ENCODE results near the gene ZNF410. TPM values are rescaled to one million over a fixed set of nuclear protein-coding genes. Genes with fewer than 3 reads are reported as not detected.
"Not testable (repeated sequence)": the region's sequence is repeated elsewhere in the genome, so short reads cannot be mapped to it uniquely, and the experiment has no call there.

ZNF410 gene
- polyA plus RNA-seq, 10 donors = 26.1 to 38.3 (median 32.8) TPM

DNA sequence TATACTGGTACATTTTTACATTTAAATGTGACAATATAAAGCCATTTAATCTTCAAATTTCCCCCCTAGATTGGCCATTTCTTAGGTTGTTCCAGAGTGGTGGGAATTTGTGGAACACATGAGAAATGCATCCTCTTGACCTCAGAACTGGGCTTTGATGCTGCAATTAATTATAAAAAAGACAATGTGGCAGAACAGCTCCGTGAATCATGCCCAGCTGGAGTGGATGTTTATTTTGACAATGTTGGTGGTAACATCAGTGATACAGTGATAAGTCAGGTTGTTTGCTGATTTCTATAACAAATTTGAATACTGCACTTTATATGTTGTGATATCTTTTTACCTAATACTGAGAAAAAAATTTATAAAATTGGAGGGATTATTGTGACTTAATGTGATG is 7.6 kb upstream of the ZNF410 start:
- no peak for DNase-seq

DNA sequence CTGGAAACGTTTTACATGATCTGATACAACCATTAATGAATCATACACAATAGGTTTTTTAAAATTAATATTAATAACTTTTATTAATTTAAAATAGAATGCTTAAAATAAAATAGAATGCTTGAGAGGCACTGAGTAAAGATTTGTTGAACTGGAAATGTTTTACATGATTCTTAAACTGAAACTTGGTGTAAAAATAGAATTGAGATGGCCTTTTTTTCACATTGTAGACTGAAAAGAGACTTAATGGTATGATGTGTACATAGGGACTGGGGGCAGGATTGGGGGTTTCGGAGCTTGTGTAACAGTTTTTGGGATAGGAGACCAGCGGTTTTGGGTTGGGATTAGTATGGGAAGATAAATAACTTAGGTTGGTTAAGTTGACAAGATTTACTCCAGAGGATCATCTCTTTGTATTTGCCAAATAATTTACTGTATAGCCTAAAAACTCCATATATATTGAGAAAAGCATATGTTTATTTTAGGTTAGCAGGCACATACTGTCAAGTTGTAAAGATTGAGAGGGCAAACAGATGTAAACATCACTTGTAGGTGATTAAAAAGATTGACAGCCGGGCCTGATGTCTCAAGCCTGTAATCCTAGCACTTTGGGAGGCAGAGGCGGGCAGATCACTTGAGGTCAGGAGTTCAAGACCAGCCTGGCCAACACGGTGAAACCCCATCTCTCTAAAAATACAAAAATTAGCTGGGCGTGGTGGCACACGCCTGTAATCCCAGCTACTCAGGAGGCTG is 2.0 kb upstream of the ZNF410 start:
- DNase-seq = no peak

DNA sequence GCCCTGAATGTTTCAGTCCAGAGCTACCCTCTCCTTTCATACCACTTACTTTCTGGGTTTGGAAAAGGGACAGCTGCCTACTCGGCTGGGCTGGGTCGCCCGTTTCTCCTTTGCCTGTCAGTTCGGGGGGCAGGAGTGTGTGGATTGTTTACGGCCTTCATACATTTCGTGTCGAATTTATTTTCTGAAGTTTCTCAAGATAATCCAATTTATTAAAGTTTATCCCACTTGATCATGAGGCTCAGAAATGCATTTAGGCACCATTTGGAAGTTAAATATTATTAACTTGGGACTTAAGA is 608 bp downstream of the ZNF410 start:
- DNase-seq = peak in 1 of 3 donors; percentile 15

DNA sequence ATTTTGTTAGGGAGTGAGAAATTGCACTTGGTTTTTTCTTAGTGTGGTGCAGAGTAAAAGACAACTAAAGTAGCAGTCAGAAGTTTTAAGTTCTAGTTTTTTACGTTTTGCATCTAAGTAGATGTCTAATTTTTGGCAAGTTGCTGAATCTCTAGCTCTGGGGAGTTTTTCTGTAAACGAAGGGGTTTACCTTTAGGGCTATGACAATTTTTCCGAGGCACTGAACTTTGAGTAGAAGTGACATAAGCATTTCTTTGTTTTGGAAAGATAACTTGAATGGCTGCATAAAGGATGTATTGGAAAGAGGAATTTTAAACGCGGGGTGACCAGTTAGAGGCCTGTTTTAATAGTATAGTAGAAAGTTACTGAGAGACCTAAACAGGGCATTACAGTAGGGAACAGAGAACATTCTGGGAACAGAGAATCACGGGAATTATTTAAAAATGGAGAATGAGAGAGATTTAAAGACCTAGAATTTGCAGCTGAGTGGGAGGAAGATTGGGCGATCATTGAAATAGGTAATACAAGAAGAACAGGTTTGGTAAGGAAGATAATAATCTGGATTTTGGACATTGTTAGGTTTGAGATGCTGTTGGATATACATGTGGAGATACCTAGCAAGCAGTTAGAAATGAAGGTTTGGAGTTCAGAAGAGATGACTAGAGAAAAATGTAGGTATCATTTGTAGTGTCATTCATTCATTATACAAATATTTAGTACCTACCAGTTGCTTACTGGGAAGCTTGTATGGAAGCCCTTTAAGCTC is 1.2 kb downstream of the ZNF410 start:
- no peak for DNase-seq

DNA sequence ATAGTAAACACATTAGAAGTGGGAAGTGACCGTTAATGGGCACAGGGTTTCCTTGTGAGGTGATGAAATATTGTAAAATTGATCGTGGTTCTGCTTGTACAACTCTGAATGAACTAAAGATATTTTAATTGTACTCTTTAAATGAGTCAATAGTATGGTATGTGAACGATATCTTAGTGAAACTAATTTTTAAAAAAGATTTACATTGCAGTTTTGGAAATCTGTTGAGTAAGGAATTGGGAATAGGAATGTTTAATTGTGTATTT is 1.7 kb downstream of the ZNF410 start:
- DNase-seq = no peak

DNA sequence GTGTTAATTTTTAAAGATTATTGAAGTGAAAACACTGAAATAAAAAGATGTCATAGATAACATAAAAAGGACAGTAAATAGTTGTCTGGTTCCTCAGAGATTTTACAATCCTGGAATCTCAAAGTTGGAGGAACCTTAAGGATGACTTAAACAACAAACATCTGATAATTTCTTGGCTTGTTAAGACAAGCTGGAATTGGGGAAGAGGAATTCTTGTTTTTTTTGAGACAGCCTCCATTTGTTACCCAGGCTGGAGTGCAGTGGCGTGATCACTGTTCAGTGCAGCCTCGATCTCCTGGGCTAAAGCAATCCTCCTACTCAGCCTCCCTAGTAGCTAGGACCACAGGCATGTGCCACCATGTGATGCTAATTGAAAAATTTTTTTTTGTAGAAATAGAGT is 2.3 kb downstream of the ZNF410 start:
- DNase-seq = peak in 1 of 3 donors; percentile 1

DNA sequence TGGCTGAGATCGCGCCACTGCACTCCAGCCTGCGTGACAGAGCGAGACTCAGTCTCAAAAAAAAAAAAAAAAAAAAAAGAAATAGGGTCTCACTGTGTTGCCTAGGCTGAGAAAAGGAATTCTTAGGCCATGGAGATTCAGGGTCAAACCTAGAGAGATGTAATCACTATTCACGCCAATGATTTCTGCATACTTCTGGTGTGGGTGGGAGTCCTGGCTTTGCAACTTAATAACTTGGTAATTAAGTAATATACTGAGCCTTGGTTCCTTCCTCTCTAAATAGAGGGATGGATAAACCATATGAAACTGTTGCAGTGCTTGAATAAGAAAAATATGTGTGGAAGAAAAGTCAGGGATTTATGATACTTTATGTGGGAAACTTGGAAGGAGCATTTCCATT is 2.7 kb downstream of the ZNF410 start:
- DNase-seq = no peak

DNA sequence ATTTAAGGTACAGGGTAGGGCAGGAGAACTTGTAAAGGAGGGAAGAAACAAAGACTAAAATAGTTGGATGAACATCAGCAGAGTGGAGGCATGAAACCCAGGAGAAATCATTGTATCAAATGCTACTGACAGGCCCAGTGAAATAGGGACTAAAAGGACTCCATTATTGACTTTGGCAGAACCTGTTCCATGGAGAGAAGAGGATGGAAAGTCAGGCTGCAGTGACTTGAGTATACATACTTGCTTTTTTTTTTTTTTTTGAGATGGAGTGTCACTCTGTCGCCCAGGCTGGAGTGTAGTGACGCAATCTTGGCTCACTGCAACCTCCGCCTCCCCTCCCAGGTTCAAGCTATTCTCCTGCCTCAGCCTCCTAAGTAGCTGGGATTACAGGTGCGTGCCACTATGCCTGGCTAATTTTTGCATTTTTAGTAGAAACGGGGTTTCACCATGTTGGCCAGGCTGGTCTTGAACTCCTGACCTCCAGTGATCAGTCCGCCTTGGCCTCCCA is 7.6 kb downstream of the ZNF410 start:
- not testable (repeated sequence) for DNase-seq

DNA sequence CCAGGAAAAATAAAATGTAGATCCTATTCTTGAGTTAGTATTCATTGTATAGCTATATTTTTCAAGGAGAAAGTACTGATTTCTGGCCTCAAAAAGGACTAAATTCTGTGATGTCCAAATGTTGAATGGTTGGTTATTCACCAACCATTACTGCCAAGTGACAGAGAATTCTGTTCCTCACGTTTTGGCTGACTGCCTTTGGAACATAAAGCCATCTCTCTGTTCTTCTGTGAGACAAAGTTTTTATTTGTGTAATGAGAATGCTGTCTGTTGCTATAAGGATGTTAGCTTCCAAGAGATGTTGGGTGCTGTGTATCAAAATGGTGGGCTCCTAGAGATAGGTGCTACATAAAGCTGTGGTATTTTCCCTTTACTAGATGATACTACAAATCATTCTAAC is 9.3 kb downstream of the ZNF410 start:
- DNase-seq = no peak

DNA sequence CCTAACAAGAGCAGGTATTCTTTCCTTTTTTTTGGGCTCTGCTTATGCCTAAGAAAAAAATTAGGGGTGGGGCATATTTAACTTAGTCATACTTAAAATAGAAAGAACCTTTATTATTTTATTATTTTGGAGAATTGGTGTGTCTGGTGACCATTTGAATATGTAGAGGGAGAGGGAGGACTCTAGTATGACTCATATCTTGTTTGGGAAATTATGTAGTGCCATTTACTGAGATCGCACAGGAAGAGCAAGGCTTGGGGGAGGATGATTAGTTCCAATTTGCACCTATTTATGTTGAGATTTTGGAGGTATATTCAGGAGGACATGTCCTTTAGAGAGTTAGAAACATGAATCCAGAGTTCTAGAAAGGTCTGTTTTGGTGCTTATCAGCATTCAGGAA is 9.9 kb downstream of the ZNF410 start:
- DNase-seq = no peak

DNA sequence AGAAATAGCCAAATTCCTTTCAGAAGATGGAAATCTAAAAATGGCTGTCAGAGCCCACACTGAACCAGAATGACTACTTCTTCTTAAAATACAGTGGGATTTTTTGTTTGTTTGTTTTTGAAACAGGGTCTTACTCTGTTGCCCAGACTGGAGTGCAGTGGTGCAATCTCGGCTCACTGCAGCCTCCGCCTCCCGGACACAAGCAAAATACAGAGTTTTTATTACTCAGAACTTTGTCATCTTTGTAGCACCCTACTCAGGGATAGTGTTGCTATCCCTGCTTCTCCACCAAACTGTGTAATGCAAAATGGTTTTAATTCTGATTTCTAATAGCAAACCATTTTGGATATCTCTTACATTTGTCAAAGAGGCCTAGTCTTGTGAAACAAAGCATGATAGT is 16.4 kb downstream of the ZNF410 start:
- no peak for DNase-seq

DNA sequence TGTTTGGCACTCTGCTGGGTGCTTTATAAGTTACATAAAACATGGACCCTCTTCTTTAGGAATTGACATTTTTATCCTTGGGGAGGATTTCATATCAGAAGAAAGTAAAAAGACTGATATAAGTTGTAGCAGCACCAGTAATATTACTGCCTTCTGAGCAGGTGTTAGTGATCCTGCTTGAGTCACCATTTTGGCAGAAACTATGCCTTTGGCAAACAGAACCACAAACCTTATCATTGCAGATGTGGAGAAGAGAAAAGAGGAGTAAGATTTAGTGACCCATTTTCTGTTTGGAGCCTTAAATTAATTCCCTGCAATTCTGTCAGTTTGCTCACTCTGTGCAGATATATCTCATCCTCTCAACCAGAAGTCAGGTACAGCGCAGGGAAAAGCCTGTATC is 23.0 kb downstream of the ZNF410 start:
- DNase-seq = no peak

DNA sequence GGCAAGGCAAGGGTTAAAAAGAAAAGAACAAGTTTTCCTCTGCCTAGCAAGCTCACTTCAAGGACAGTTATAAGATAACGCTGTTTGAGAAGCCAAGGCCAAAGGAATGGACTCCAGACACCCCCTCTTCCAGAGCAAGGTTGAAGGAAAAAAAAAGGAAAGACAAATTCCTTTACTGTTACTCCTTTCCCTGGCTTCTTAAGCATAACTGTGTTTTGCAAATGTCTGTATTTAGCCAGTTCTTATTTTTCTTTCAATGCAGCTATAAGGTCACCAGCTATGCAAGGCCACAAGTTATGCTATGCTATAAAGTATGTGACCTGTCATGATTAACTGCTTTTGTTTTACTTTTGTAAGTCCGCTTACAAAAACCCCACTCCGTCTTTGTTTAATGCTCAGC is 26.6 kb downstream of the ZNF410 start:
- DNase-seq = no peak

DNA sequence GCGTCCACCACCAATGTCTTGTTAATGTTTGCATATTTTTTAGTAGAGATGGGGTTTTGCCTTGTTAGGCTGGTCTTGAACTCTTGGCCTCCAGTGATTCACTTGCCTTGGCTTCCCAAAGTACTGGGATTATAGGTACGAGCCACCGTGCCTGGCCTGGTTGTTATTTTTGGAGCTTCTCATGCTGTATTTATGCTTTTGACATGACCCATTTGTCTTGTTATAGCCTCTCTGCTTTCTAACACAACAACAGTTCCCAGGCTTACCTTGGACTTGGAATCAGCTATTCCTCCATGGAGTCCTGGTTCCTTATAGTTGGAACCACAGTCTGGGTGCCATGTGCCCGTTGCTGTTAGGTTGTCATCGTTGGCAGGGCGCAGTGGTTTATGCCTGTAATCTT is 29.7 kb downstream of the ZNF410 start:
- DNase-seq = no peak

DNA sequence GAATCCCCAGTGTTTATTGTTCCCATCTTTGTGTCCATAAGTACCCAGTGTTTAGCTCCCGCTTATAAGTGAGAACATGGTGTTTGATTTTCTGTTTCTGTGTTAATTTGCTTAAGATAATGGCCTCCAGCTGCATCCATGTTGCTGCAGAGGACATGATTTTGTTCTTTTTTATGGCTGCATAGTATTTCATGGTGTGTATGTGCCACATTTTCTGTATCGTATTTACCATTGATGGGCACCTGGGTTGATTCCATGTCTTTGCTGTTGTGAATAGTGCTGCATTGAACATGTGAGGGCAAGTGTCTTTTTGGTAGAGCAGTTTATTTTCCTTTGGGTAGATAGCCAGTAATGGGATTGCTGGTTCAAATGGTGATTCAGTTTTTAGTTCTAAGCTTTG is 32.8 kb downstream of the ZNF410 start:
- not testable (repeated sequence) for DNase-seq

DNA sequence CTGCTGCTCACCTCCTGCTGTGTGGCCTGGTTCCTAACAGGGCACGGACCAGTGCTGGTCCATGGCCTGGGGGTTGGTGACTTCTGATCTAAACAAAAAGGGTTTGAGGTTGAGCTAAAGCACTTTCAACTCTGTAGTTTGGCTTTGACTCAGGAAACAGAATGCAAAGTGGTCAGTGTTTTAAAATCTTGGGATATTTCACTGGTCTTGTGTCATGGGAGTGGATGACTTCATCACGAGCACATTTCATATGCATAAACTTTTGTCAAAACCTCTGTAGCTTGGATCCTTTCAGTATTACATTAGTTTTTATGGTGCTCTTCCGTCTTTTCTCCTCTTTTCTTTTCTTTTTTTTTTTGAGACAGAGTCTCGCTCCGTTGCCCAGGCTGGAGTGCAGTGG is 37.7 kb downstream of the ZNF410 start:
- no peak for DNase-seq

DNA sequence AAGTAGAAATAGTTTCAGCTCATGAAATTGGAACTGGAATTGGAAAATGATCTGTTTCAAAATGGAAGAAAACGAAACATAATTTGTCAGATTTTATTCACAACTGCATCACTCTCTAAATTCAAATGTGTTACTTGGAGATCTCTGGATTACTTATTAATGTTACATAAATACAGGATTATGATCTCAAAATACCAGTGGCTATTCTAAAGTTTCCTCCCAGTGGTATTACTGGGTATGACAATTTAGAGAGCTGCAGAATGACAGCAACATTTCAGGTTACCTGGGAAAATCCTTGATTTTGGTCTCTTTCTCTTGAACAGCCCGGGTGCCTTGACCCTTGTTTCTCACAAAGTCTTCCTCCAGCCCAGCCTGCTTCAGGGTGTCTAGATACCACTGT is 49.0 kb downstream of the ZNF410 start:
- DNase-seq = no peak

DNA sequence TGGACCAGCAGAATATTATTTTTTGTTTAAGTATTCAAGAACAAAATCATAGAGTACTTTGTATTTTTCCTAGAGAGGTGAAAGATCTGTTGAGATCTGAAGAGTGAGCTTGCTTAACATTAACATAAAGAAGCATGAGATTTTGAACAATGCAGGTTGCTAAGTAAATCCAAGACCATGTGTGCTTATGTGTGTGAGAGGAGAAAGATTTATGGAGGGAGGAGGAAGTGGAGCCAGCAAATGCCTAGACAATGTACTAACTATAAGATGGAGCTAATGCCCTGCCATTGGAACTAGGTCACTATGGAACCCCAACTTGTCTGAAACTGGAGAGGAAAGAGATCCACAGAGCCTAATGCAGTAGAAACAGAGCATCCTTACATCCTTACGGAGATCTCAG is 49.9 kb downstream of the ZNF410 start:
- DNase-seq = no peak

DNA sequence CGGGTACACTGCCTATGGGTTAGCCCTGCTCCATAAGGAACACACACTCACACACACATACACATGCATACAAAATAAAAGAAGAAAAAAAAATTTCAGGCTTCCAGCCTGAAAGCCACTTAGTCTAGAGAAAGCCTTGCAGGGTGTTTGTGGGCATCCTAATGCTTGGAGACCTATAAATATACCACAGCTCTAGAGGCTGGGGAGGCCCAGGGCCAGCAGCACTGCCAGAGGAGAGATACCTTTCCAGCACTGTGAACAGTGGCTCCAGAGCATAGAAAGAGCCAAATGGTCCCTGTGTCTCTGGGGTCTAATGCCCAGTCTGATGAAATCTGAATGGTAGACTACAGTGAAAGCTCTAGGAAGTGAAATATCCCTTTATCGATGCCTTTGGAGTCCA is 50.4 kb downstream of the ZNF410 start:
- no peak for DNase-seq

DNA sequence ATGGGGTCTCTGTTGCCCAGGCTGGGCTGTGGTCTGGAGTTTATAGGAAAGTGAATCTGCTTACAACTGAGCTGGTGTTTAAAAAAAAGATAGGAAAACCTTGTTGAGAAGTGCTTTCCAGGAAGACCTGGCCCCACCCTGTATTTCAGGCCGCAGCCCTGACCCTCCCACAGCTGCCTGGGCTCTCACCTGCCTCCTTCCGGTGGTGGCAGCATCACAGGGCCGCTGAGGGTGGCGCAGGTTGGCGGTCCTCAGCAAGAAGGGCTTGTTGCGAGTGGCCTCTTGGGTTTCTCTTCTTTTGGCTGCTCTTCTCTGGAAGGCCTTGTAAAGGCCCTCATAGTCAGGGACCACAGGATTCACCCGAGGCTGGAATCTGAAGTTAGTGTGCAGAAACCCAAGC is 55.5 kb downstream of the ZNF410 start:
- DNase-seq = no peak

DNA sequence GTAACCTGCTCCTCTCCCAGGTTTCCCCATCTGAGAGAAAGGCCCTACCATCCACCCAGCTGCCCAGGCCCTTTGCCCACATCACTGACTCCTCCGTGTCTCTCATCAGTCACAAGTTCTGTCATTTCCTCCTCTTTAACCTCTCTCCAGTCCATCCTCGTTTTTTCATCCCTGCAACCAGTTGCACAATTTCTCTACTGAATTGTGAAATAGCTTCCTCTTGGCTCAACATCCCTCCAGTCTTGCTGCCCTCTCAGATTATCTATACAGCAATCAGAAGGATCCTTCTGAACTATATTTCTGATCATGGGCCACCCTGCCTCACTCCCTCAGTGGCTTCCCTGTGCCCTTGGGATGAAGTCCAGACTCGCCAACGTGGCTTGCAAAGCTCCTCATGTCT is 56.4 kb downstream of the ZNF410 start:
- DNase-seq = peak in 2 of 3 donors; percentile 7 to 26

DNA sequence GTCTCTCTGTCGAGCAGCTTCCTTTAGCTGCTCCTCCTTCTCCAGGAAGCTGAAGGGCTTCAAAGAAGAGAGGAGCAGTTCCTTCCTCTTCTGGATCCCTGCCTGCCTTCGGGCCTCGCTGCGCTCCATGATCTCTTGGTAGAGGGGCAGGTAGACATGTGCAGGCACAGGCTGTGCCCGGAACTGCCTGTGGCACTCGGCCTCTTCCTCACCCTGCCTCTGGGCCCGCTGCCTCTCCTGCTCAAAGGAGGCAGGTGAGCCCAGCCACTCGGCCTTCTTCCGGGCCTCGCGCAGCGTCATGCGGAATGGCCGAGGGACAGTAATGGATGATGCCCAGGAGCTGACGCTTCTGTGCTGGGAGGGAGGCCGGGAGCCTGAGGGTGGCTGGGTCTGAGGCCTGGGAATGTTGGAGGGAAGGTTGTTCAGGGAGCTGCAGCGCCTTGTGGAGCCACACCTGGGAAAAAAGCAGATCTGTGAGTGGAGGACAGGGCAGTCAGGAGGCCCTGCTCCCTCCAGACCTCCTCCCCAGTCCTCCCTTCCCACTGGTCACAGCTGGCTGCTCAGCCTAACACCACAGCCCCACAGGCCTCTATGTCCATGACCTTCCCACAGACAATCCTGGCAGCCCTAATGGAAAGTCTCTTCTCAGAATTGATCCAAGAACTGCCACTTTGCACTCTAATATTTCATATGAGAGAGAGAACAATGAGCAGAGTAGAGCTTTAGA is 57.9 kb downstream of the ZNF410 start:
- no peak for DNase-seq

DNA sequence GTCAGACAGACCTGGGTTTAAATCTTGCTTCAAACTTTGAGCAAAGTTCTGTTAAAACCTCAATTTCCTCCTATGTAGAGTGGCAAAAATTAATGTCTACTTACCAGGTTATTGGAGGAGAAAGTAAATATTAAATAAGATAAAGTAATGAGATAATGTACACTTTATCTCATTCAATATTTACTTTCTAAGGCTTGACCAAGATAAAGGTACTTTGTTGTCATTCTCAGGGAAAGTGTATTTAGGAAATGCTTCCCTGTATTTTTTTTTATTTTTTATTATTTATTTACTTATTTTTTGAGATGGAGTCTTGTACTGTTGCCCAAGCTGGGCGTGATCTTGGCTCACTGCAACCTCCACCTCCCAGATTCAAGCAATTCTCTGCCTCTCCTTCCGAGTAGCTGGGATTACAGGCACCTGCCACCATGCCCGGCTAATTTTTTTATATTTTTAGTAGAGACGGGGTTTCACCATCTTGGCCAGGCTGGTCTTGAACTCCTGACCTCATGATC is 58.6 kb downstream of the ZNF410 start:
- no peak for DNase-seq

Measured in muscle of back (tissue), 11 donors.